H9 (cell line): Measurements from ENCODE around the gene GRIK3. TPM values are rescaled to one million over a fixed set of nuclear protein-coding genes. Genes with fewer than 3 reads are reported as not detected.

Experiments used
- DNase-seq: peaks from one replicate; pipeline ENCODE4 v3.0.0-alpha.2; 2017
- H2AFZ ChIP-seq: one replicate; pipeline ENCODE4 v1.6.1; 2013; ENCODE audit warnings: mild to moderate bottlenecking, low read length, control low read depth, moderate library complexity
- H2AK5ac ChIP-seq: 2 replicates; pipeline ENCODE4 v1.6.1; 2013; ENCODE audit warnings: low read length, control low read depth, mixed read lengths; ENCODE audit not compliant: insufficient read length
- H2BK120ac ChIP-seq: one replicate; pipeline ENCODE4 v1.6.1; 2013; ENCODE audit warnings: low read depth, mild to moderate bottlenecking, low read length, control low read depth, inconsistent platforms; ENCODE audit not compliant: poor library complexity, severe bottlenecking
- H2BK12ac ChIP-seq: 2 replicates; pipeline ENCODE4 v1.6.1; 2013; ENCODE audit warnings: low read length, control low read depth, mixed read lengths, low read depth; ENCODE audit not compliant: insufficient read length
- H2BK15ac ChIP-seq: 2 replicates; pipeline ENCODE4 v1.6.1; 2013; ENCODE audit warnings: low read depth, low read length, control low read depth
- H2BK20ac ChIP-seq: one replicate; pipeline ENCODE4 v1.6.1; 2013; ENCODE audit warnings: low read depth, mild to moderate bottlenecking, low read length, control low read depth, inconsistent platforms; ENCODE audit not compliant: poor library complexity, severe bottlenecking
- H2BK5ac ChIP-seq: 2 replicates; pipeline ENCODE4 v1.6.1; 2013; ENCODE audit warnings: low read length, control low read depth, mixed read lengths; ENCODE audit not compliant: insufficient read length
- H3K14ac ChIP-seq: 2 replicates; pipeline ENCODE4 v1.6.1; 2013; ENCODE audit warnings: low read length, control low read depth; ENCODE audit not compliant: insufficient read depth
- H3K18ac ChIP-seq: 2 replicates; pipeline ENCODE4 v1.6.1; 2013; ENCODE audit warnings: low read depth, mild to moderate bottlenecking, mixed read lengths, low read length, control low read depth; ENCODE audit not compliant: insufficient read length
- H3K23ac ChIP-seq: 2 replicates; pipeline ENCODE4 v1.6.1; 2013; ENCODE audit warnings: low read length, control low read depth, mixed read lengths, low read depth; ENCODE audit not compliant: insufficient read length
- H3K23me2 ChIP-seq: 2 replicates; pipeline ENCODE4 v1.6.1; 2013; ENCODE audit warnings: low read depth, mild to moderate bottlenecking, mixed read lengths, low read length, control low read depth; ENCODE audit not compliant: insufficient read length, poor library complexity, severe bottlenecking
- H3K27ac ChIP-seq: 2 replicates; pipeline ENCODE4 v1.5.1; 2013; ENCODE audit warnings: low read length, control low read depth, mixed read lengths, low read depth; ENCODE audit not compliant: insufficient read length
- H3K27me3 ChIP-seq: 2 replicates; pipeline ENCODE4 v1.6.1; 2013; ENCODE audit warnings: low read length, control low read depth, inconsistent platforms; ENCODE audit not compliant: insufficient read depth
- H3K4ac ChIP-seq: 2 replicates; pipeline ENCODE4 v1.6.1; 2013; ENCODE audit warnings: low read depth, mild to moderate bottlenecking, control low read depth, inconsistent platforms, low read length, moderate library complexity
- H3K4me1 ChIP-seq: 2 replicates; pipeline ENCODE4 v1.6.1; 2013; ENCODE audit warnings: low read length, control low read depth, inconsistent platforms; ENCODE audit not compliant: insufficient read depth
- H3K4me2 ChIP-seq: 2 replicates; pipeline ENCODE4 v1.6.1; 2013; ENCODE audit warnings: low read length, control low read depth, mixed read lengths; ENCODE audit not compliant: insufficient read length, insufficient read depth
- H3K56ac ChIP-seq: 2 replicates; pipeline ENCODE4 v1.6.1; 2013; ENCODE audit warnings: low read depth, mild to moderate bottlenecking, mixed read lengths, low read length, control low read depth; ENCODE audit not compliant: insufficient read length
- H3K79me1 ChIP-seq: 2 replicates; pipeline ENCODE4 v1.6.1; 2013; ENCODE audit warnings: low read depth, mild to moderate bottlenecking, moderate library complexity, low read length, control low read depth, inconsistent platforms; ENCODE audit not compliant: insufficient read depth, poor library complexity, severe bottlenecking
- H3K79me2 ChIP-seq: 2 replicates; pipeline ENCODE4 v1.6.1; 2013; ENCODE audit warnings: low read length, control low read depth, inconsistent platforms; ENCODE audit not compliant: insufficient read depth
- H3K9ac ChIP-seq: 2 replicates; pipeline ENCODE4 v1.6.1; 2013; ENCODE audit warnings: low read length, control low read depth, mixed read lengths; ENCODE audit not compliant: insufficient read length; ENCODE audit errors: extremely low read depth
- H3K9me3 ChIP-seq: one replicate; pipeline ENCODE4 v1.6.1; 2013; ENCODE audit warnings: low read depth, low read length, inconsistent platforms; ENCODE audit not compliant: control insufficient read depth
- H3T11ph ChIP-seq: one replicate; pipeline ENCODE4 v1.6.1; 2013; ENCODE audit warnings: mild to moderate bottlenecking, low read length, control low read depth, inconsistent platforms
- H4K20me1 ChIP-seq: one replicate; pipeline ENCODE4 v1.6.1; 2013; ENCODE audit not compliant: control insufficient read depth, insufficient read length, insufficient read depth
- H4K5ac ChIP-seq: 2 replicates; pipeline ENCODE4 v1.6.1; 2013; ENCODE audit warnings: low read depth, mild to moderate bottlenecking, mixed read lengths, low read length, control low read depth; ENCODE audit not compliant: insufficient read length
- H4K8ac ChIP-seq: replicated peaks from 2 replicates; pipeline ENCODE4 v1.6.1; 2013; ENCODE audit warnings: low read length, control low read depth, mixed read lengths, low read depth; ENCODE audit not compliant: insufficient read length
- H4K91ac ChIP-seq: 2 replicates; pipeline ENCODE4 v1.6.1; 2013; ENCODE audit warnings: low read depth, mild to moderate bottlenecking, moderate library complexity, mixed read lengths, low read length, control low read depth; ENCODE audit not compliant: insufficient read length
- H3K27ac Mint-ChIP-seq, 3 experiments: 2 replicates in 2 of 3; 3 replicates in 1 of 3; pipeline ENCODE4 v1.8.0; 2020 to 2021; ENCODE audit warnings: mixed read lengths in 3 of 3, mild to moderate bottlenecking in 1 of 3, moderate library complexity in 1 of 3
- H3K27me3 Mint-ChIP-seq: 2 replicates; pipeline ENCODE4 v1.8.0; 2021; ENCODE audit warnings: low read depth, mild to moderate bottlenecking, moderate library complexity, mixed read lengths
- H3K36me3 Mint-ChIP-seq, 3 experiments: 2 replicates in 2 of 3; 3 replicates in 1 of 3; pipeline ENCODE4 v1.8.0; 2020 to 2021; ENCODE audit warnings: low read depth in 3 of 3, mixed read lengths in 3 of 3; ENCODE audit not compliant: insufficient read depth in 1 of 3
- H3K4me1 Mint-ChIP-seq, 2 experiments: 2 replicates each; pipeline ENCODE4 v1.8.0; 2020; ENCODE audit warnings: mixed read lengths in 2 of 2
- H3K4me3 Mint-ChIP-seq, 2 experiments: 2 replicates in 1 of 2; 3 replicates in 1 of 2; pipeline ENCODE4 v1.8.0; 2020 to 2021; ENCODE audit warnings: mild to moderate bottlenecking in 2 of 2, mixed read lengths in 2 of 2, moderate library complexity in 1 of 2
- H3K9me3 Mint-ChIP-seq, 2 experiments: 2 replicates in 1 of 2; 3 replicates in 1 of 2; pipeline ENCODE4 v1.8.0; 2020; ENCODE audit warnings: mild to moderate bottlenecking in 2 of 2, mixed read lengths in 2 of 2, moderate library complexity in 1 of 2
- total RNA-seq: library from RNA; stranded (reverse); gene quantifications from 2 replicates; pipeline ENCODE4 v1.2.1, GENCODE V29; 2021
- TF ChIP-seq, protein P1 (sequence below): fragments of 200-600 bp; sonication (generic); conservative IDR thresholded peaks from 3 replicates; pipeline ENCODE4 v1.8.0; 2021; ENCODE audit warnings: antibody characterized with exemption, mild to moderate bottlenecking

The GRIK3 gene
- total RNA-seq, 1 experiment from 2014 or later, result 1.7 TPM

DNA sequence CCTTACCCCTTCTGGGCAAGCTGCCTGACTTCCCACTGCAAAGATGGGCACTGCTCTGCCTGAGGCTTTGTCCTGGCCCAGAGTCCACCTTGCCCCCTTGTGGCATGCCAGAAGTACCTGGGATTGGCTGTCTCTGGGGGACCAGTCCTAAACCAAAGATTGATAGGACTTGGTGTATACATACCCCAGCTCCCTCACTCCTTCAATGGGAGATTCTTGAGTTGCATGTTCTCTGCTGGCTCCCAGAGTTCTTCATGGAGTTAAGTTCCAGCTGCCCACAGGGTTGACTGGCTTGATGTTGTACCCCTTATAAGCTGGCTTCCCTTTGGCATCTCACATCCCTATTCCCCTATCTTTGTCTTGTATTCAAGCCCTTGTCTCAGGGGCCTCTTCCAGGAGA lies 244.8 kb downstream of the GRIK3 start:
- Histone ChIP-seq H4K91ac (no peak overlapping the region), H2AK5ac (no peak overlapping the region), H2BK120ac (no peak overlapping the region), H3K56ac (no peak overlapping the region), H3K79me1 (no peaks in the 10 kb centered on the region), H3K9me3 (no peaks in the 10 kb centered on the region), H2AFZ (no peak overlapping the region), H4K20me1 (no peaks in the 10 kb centered on the region), H2BK5ac (no peak overlapping the region), H2BK20ac (no peak overlapping the region), H3K4me1 (no peaks in the 10 kb centered on the region), H3K18ac (no peak overlapping the region), H3K4ac (no peak overlapping the region), H3K23me2 (no peaks in the 10 kb centered on the region), H3K9ac (no peak overlapping the region), H3T11ph (no peak overlapping the region), H3K4me2 (no peak overlapping the region), H2BK12ac (no peak overlapping the region), H3K14ac (no peak overlapping the region), H4K8ac (no peak overlapping the region), H2BK15ac (no peak overlapping the region), H3K79me2 (no peaks in the 10 kb centered on the region), H3K27ac (no peak overlapping the region), H4K5ac (no peak overlapping the region), H3K27me3 (no peaks in the 10 kb centered on the region), H3K23ac (no peak overlapping the region)
- Mint-ChIP-seq H3K9me3 (peaks cover 0 to 8% of the 10 kb centered on the region in 2 experiments; a peak in 3 of 5 replicates), H3K4me1 (peaks cover 7 to 11% of the 10 kb centered on the region in 2 experiments), H3K27me3 (peaks cover 10% of the 10 kb centered on the region), H3K4me3 (no peak overlapping the region), H3K27ac (no peak overlapping the region), H3K36me3 (no peaks in the 10 kb centered on the region; a peak in 1 of 7 replicates)
- TF ChIP-seq, protein P1, sequence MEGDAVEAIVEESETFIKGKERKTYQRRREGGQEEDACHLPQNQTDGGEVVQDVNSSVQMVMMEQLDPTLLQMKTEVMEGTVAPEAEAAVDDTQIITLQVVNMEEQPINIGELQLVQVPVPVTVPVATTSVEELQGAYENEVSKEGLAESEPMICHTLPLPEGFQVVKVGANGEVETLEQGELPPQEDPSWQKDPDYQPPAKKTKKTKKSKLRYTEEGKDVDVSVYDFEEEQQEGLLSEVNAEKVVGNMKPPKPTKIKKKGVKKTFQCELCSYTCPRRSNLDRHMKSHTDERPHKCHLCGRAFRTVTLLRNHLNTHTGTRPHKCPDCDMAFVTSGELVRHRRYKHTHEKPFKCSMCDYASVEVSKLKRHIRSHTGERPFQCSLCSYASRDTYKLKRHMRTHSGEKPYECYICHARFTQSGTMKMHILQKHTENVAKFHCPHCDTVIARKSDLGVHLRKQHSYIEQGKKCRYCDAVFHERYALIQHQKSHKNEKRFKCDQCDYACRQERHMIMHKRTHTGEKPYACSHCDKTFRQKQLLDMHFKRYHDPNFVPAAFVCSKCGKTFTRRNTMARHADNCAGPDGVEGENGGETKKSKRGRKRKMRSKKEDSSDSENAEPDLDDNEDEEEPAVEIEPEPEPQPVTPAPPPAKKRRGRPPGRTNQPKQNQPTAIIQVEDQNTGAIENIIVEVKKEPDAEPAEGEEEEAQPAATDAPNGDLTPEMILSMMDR, result no peak
- no peak for DNase-seq
